HG03064 (cell line): ENCODE results near the gene ZNF793.

Experiments
- ATAC-seq: cut with Tn5 transposase; IDR thresholded peaks from one replicate; pipeline ENCODE4 v1.9.1; 2021; ENCODE audit warnings: low read depth; ENCODE audit not compliant: unreplicated experiment

ZNF793 gene

GRCh38 chr19:37506387-37507166, at the start of gene ZNF793:
Gene ZNF793, plus strand, starts transcription at chr19:37506939. Its CDS starts 16,501 bp downstream, at chr19:37523440.
- ATAC-seq = no peak

GRCh38 chr19:37466277-37466797, 40.4 kb upstream of the ZNF793 start:
- ATAC-seq = no peak

GRCh38 chr19:37466798-37467607, 39.7 kb upstream of the ZNF793 start, which contains the start of gene ZNF569:
Gene ZNF569, minus strand, starts transcription at chr19:37467444. Its CDS starts 22,523 bp downstream, at chr19:37444921.
- ATAC-seq = peak; percentile 54

- ATAC-seq = no peak
These were observed 39.1 kb upstream of the ZNF793 start for GRCh38 chr19:37467608-37468090.

- no peak for ATAC-seq
These were observed 37.6 kb upstream of the ZNF793 start, which contains the start of gene ZNF570 for GRCh38 chr19:37468961-37469777. Gene ZNF570, plus strand, starts transcription at chr19:37469356. Its CDS starts 999 bp downstream, at chr19:37470355.

GRCh38 chr19:37470216-37470615, 36.5 kb upstream of the ZNF793 start:
- no peak for ATAC-seq

- ATAC-seq = no peak
These were observed 34.6 kb upstream of the ZNF793 start for GRCh38 chr19:37472165-37472564.

GRCh38 chr19:37484406-37485168, 22.2 kb upstream of the ZNF793 start:
- ATAC-seq = no peak

GRCh38 chr19:37492213-37492612, 14.5 kb upstream of the ZNF793 start:
- no peak for ATAC-seq

- no peak for ATAC-seq
These were observed 767 bp upstream of the ZNF793 start for GRCh38 chr19:37505958-37506386.

GRCh38 chr19:37507167-37507464, 377 bp downstream of the ZNF793 start:
- no peak for ATAC-seq

GRCh38 chr19:37511186-37511585, 4.4 kb downstream of the ZNF793 start:
- ATAC-seq = no peak

- no peak for ATAC-seq
These were observed 5.1 kb downstream of the ZNF793 start for GRCh38 chr19:37511821-37512220.

GRCh38 chr19:37513397-37513796, 6.7 kb downstream of the ZNF793 start:
- ATAC-seq = no peak

GRCh38 chr19:37519890-37520289, 13.2 kb downstream of the ZNF793 start:
- ATAC-seq = no peak

GRCh38 chr19:37537391-37537947, 30.7 kb downstream of the ZNF793 start:
- ATAC-seq = no peak

- no peak for ATAC-seq
These were observed 44.6 kb downstream of the ZNF793 start for GRCh38 chr19:37551129-37551993.

- no peak for ATAC-seq
These were observed 56.8 kb downstream of the ZNF793 start for GRCh38 chr19:37563518-37563917.
